HEK293T (cell line): ENCODE data around the gene WIPF1.

Experiments
- CTCF ChIA-PET: fragments of 350-600 bp; formaldehyde crosslinking; extraction: SDS; loops from one replicate; lab custom pipeline; 2021; ENCODE audit warnings: antibody characterized with exemption, inconsistent platforms; lab: Yijun Ruan, JAX
- POLR2A ChIA-PET: fragments of 350-600 bp; formaldehyde crosslinking; extraction: SDS; loops from one replicate; lab custom pipeline; 2020; ENCODE audit warnings: antibody characterized with exemption, inconsistent platforms; lab: Yijun Ruan, JAX
- DNase-seq: peaks from one replicate; pipeline ENCODE4 v3.0.0; 2012; ENCODE audit warnings: mixed read lengths; ENCODE audit errors: extremely low spot score
- ARNT ChIP-seq: fragments of 450-650 bp; IDR thresholded peaks from 2 replicates; pipeline ENCODE4 v1.6.1; 2017; ENCODE audit warnings: mild to moderate bottlenecking
- BHLHE40 ChIP-seq: fragments of 450-650 bp; IDR thresholded peaks from 2 replicates; pipeline ENCODE4 v1.6.1; 2016; ENCODE audit warnings: mild to moderate bottlenecking, moderate library complexity, borderline replicate concordance
- CTBP1 ChIP-seq: fragments of 450-650 bp; IDR thresholded peaks from 2 replicates; pipeline ENCODE4 v1.6.1; 2016; ENCODE audit warnings: borderline replicate concordance
- ELF4 ChIP-seq: fragments of 450-650 bp; IDR thresholded peaks from 2 replicates; pipeline ENCODE4 v1.6.1; 2017; ENCODE audit warnings: antibody characterized with exemption
- FOXA1 ChIP-seq: fragments of 450-650 bp; IDR thresholded peaks from 2 replicates; pipeline ENCODE4 v1.6.1; 2016; ENCODE audit warnings: mild to moderate bottlenecking
- FOXK2 ChIP-seq: fragments of 450-650 bp; IDR thresholded peaks from 2 replicates; pipeline ENCODE4 v1.6.1; 2016; ENCODE audit warnings: mild to moderate bottlenecking
- FOXM1 ChIP-seq: fragments of 450-650 bp; IDR thresholded peaks from 2 replicates; pipeline ENCODE4 v1.6.1; 2017; ENCODE audit warnings: mild to moderate bottlenecking, borderline replicate concordance
- HDGF ChIP-seq: fragments of 450-650 bp; IDR thresholded peaks from 2 replicates; pipeline ENCODE4 v1.6.1; 2017; ENCODE audit warnings: antibody characterized with exemption, borderline replicate concordance
- L3MBTL2 ChIP-seq: fragments of 450-650 bp; conservative IDR thresholded peaks from 2 replicates; pipeline ENCODE4 v1.6.1; 2016; ENCODE audit warnings: mild to moderate bottlenecking
- LEF1 ChIP-seq: fragments of 450-650 bp; IDR thresholded peaks from 2 replicates; pipeline ENCODE4 v1.6.1; 2017; ENCODE audit warnings: mild to moderate bottlenecking, borderline replicate concordance
- NFRKB ChIP-seq: fragments of 450-650 bp; IDR thresholded peaks from 2 replicates; pipeline ENCODE4 v1.6.1; 2016; ENCODE audit warnings: mild to moderate bottlenecking, moderate library complexity
- SP1 ChIP-seq: fragments of 450-650 bp; IDR thresholded peaks from 2 replicates; pipeline ENCODE4 v1.6.1; 2017
- SUZ12 ChIP-seq: fragments of 450-650 bp; IDR thresholded peaks from 2 replicates; pipeline ENCODE4 v1.6.1; 2016; ENCODE audit warnings: mild to moderate bottlenecking
- TARDBP ChIP-seq: fragments of 450-650 bp; IDR thresholded peaks from 2 replicates; pipeline ENCODE4 v1.6.1; 2016
- ZNF384 ChIP-seq: fragments of 450-650 bp; IDR thresholded peaks from 2 replicates; pipeline ENCODE4 v1.6.1; 2016
- TF ChIP-seq, protein P1 (sequence below): fragments of 450-650 bp; IDR thresholded peaks from 2 replicates; pipeline ENCODE4 v1.6.1; 2016

The WIPF1 gene

DNA sequence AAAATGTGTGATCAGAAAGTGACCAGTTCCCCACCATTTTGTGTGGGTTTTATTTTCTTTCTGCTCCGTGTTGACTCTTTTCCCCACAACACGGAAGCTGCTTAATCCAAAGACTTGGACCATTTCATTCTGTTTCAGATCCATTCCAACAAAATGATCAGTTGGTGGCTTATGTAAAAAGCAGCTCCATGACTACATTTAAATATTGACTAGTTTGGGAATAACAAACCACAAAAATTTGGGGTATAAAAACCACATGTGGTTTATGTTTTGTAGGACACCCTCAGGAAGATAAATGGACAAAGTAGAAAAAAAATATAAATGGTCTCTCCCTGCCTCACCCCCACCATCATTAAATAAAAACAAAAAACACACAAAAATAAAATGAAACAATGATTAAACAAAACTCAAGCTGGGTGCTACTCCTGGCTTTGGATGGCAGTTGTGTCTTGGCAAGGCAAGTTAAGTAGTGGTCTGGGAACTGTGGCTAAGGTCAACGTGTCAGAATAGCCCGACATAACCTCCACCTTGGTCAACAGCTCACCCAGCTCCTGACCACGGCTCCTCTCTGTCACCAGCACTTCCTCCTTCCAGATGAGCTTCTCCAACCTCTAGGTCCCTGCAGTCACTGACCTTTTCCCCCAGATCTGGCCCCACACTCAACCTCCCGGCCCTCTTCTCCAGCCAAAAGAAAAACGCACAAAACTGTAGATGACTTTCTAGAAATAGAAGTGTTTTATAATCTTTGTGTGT is 12.8 kb upstream of the WIPF1 start:
- DNase-seq = no peak
- TF ChIP-seq CTBP1 = no peak
- TF ChIP-seq HDGF = no peak
- TF ChIP-seq ELF4 = no peak
- TF ChIP-seq TARDBP = no peak
- TF ChIP-seq ZNF384 = no peak
- TF ChIP-seq L3MBTL2 = no peak
- TF ChIP-seq FOXK2 = no peak
- no peak for TF ChIP-seq LEF1
- no peak for TF ChIP-seq NFRKB
- POLR2A ChIA-PET = no interaction called here
- CTCF ChIA-PET = interaction anchor here (0.6 to 1.3 kb wide), 2 partner anchors 76 to 1816 kb away, joined by 4 to 6 read pairs; no protein-coding TSS in a partner anchor

DNA sequence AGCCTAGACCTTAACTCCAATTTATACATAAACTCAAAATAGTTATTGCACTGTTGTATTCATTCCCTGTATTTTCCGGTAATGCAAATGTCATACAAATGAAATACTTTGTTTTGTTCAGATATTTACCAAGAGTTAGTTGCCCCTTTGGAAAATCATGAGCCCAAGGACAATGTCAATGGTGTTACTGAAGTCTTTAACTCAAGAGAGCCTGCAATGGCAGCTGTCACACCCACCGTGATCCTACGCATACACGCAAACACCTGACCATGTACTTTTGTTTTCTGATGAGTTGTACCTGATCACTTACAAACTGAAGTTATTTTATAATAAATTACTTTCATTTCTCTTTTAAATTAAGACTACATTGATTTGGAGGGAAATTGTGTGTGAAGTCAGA is 11.7 kb upstream of the WIPF1 start:
- ChIA-PET CTCF (interaction anchor here (1.3 kb wide), 1 partner anchor 77 kb away, joined by 4 read pairs; no protein-coding TSS in a partner anchor), POLR2A (no interaction called here)
- DNase-seq = no peak
- TF ChIP-seq ZNF384 = no peak
- no peak for TF ChIP-seq FOXK2
- no peak for TF ChIP-seq FOXA1
- no peak for TF ChIP-seq SUZ12
- no peak for TF ChIP-seq SP1
- no peak for TF ChIP-seq LEF1
- TF ChIP-seq FOXM1 = no peak
- no peak for TF ChIP-seq NFRKB
- no peak for TF ChIP-seq BHLHE40
- TF ChIP-seq TARDBP = no peak
- TF ChIP-seq ARNT = no peak
- no peak for TF ChIP-seq ELF4
- no peak for TF ChIP-seq L3MBTL2

GRCh38 chr2:174608866-174609214 is 11.2 kb upstream of the WIPF1 start:
- CTCF ChIA-PET = interaction anchor here (0.6 kb wide), 1 partner anchor 88 kb away, joined by 6 read pairs; no protein-coding TSS in a partner anchor
- POLR2A ChIA-PET = no interaction called here
- no peak for TF ChIP-seq SUZ12
- no peak for TF ChIP-seq ELF4
- TF ChIP-seq, protein P1, sequence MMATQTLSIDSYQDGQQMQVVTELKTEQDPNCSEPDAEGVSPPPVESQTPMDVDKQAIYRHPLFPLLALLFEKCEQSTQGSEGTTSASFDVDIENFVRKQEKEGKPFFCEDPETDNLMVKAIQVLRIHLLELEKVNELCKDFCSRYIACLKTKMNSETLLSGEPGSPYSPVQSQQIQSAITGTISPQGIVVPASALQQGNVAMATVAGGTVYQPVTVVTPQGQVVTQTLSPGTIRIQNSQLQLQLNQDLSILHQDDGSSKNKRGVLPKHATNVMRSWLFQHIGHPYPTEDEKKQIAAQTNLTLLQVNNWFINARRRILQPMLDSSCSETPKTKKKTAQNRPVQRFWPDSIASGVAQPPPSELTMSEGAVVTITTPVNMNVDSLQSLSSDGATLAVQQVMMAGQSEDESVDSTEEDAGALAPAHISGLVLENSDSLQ = no peak
- no peak for TF ChIP-seq CTBP1
- TF ChIP-seq FOXM1 = no peak
- no peak for TF ChIP-seq ZNF384
- DNase-seq = no peak

DNA sequence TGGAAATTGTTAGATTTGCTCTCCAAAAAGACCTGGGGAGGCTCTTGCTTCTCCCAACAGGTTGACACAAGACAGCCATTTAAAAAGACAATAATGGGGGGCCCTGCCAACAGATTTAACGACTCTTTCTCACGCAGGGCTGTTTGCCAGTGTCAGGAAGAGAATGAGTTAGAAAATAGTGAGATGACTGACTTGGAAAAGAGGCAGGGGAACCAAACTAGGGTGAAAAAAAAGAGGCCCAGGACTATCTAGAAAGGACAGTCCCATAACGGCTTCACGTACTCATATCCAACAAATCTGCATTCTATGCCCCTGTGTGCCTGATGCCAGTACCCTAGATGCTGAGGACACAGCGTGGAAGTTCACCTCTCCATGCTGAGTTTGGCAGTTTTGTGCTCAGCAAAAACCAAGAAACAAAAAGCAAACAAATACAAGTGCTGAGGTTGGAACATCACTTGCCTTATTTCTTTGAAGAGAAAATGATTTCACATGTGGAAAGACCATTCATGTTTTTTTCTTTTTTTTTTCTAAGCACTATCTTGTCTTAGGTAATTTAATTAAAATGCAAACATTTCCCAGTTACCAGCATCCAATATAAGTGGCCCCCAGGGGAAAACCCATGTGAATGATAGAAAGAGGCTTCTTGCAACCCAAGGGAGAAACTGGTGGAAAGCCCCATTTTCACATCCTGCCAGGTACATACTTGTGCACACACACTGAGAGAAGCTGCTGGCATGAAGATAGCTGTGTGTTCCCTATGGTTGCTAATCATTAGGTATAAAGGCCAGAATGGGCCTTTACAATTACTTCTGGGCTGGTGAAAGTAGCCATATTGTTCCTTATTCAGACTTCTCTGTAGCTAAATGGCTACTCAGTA is 10.6 kb upstream of the WIPF1 start:
- no peak for DNase-seq
- ChIA-PET CTCF (interaction anchor here (0.6 kb wide), 1 partner anchor 88 kb away, joined by 6 read pairs; no protein-coding TSS in a partner anchor), POLR2A (no interaction called here)
- no peak for TF ChIP-seq FOXM1

GRCh38 chr2:174607584-174607983 is 10.0 kb upstream of the WIPF1 start:
- no peak for TF ChIP-seq ARNT
- TF ChIP-seq NFRKB = no peak
- no peak for TF ChIP-seq L3MBTL2
- no peak for TF ChIP-seq ZNF384
- TF ChIP-seq FOXM1 = no peak
- TF ChIP-seq HDGF = no peak
- no peak for TF ChIP-seq FOXK2
- TF ChIP-seq FOXA1 = no peak
- no peak for TF ChIP-seq LEF1
- CTCF ChIA-PET = no interaction called here
- POLR2A ChIA-PET = no interaction called here
- DNase-seq = no peak

DNA sequence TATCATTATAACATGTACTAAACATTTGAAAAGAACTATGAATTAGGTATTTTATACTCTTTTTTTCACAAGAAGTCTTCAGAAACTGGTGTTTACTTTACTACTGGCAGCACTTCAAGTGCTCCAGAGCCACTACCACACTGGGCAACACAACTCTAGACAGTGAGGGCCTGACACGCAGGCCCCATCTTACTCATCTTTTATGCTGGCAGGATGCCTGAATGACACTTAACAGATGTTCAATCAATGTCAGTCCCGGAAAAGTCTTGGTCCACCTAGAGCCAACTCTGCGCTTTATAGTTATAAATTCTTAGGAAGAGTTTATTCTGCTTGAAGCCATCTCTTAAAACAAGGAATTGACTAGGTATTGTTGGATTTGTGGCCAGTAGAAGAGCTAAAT is 8.7 kb upstream of the WIPF1 start:
- TF ChIP-seq FOXA1 (no peak), BHLHE40 (no peak), NFRKB (no peak), TARDBP (no peak), FOXK2 (no peak), LEF1 (no peak), HDGF (no peak)
- TF ChIP-seq, protein P1 = no peak
- DNase-seq = no peak
- POLR2A ChIA-PET = no interaction called here
- CTCF ChIA-PET = interaction anchor here (0.9 to 1.1 kb wide), 2 partner anchors 11 to 13 kb away, joined by 3 to 7 read pairs; no protein-coding TSS in a partner anchor
